ENCODE data around the gene MBD5.

DNA sequence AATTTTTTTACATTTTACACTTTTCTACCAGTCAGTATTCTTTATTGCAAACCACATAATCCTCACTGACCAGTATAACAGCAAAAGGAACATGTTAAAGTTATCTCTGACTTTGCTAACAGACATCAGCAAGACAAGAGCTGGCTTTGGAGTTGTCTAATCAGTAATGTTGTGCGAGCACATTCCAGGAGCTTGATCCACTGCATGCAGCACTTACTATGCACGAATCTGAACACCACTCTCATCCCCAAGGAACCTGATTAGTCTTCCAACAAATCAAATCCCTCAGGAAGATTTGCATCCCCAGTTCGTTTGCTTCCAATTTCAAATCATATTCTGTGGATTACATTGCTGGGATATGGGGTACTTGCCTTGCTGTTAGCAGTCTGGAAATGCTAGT lies 354.3 kb downstream of the MBD5 start:
- TF ChIP-seq CTCF (IDR thresholded peaks at IDR 0.05) (no peak), POLR2A (IDR thresholded peaks at IDR 0.05) (no peak)
